Stimulated activated CD8-positive, alpha-beta memory T cell treated with anti-CD3 and anti-CD28 coated beads, Interleukin-2, amount 100 ng/mL, for 1 hour (primary cell): Measurements from ENCODE around the gene PRRX2.
"Not testable (repeated sequence)": the region's sequence is repeated elsewhere in the genome, so short reads cannot be mapped to it uniquely, and the experiment has no call there.

ENCODE experiments used
- DNase-seq, 2 donors: peaks; one replicate each; pipeline ENCODE4 v3.0.0-alpha.2; 2020; ENCODE audit warnings: low read depth in 2 of 2

The PRRX2 gene

DNA sequence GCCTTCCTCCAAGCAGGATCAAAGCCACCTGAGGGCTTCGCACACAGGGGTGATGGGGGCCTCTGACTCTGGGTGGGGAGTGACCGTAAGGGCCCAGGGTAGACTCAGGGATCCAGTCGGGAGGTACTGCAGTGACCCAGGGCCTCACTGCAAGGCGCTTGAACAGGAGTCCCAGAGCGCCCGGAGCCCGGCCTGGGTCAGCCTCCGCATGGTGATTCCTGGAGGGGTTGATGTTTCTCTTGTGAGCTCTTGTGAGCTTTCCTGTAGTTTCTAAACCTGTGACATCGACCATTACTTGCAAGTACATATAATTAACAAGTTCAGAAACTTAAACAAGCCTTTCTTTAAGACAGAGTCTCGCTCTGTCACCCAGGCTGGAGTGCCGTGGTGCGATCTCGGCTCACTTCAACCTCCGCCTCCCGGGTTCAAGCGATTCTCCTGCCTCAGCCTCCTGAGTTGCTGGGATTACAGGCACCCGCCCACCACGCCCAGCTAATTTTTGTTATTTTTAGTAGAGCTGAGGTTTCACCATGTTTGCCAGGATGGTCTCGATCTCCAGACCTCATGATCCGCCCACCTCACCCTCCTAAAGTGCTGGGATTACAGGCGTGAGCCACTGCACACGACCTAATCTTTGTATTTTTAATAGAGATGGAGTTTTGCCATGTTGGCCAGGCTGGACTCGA, 67.6 kb downstream of the PRRX2 start:
- no peak for DNase-seq

DNA sequence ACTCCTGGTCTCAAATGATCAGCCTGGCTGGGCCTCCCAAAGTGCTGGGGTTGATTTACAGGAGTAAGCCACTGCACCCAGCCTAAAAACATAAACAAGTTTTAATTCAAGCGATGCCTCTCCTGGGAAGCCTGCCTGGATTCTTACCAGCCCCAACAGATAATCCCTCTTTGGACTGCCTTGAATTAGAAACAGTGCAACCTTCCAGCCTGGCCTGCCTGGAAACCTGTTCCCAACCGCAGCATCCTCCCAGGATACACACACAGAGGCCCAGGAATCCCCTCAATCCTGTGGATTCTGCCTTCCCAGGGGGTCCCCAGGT, 68.1 kb downstream of the PRRX2 start:
- DNase-seq, result no peak

DNA sequence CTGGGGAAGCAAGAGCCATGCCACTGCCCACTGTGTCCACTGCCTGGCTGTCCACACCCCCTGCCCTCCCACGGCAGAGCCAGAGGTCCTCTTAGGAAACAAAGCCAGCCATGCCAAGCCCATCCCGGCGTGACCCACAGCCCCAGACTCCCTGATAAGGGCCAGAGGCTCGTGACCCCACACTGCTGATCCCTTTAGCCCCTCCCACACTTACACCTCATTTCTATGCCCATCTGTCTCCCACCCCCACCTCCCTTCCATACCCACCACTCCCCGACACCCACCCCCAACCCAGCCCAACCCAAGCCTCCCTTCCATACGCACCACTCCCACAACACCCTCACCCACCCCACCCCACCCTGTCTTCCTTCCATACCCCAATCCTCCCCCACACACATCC, 70.1 kb downstream of the PRRX2 start:
- no peak for DNase-seq

GRCh38 chr9:129736334-129736733, 70.9 kb downstream of the PRRX2 start:
- no peak for DNase-seq

DNA sequence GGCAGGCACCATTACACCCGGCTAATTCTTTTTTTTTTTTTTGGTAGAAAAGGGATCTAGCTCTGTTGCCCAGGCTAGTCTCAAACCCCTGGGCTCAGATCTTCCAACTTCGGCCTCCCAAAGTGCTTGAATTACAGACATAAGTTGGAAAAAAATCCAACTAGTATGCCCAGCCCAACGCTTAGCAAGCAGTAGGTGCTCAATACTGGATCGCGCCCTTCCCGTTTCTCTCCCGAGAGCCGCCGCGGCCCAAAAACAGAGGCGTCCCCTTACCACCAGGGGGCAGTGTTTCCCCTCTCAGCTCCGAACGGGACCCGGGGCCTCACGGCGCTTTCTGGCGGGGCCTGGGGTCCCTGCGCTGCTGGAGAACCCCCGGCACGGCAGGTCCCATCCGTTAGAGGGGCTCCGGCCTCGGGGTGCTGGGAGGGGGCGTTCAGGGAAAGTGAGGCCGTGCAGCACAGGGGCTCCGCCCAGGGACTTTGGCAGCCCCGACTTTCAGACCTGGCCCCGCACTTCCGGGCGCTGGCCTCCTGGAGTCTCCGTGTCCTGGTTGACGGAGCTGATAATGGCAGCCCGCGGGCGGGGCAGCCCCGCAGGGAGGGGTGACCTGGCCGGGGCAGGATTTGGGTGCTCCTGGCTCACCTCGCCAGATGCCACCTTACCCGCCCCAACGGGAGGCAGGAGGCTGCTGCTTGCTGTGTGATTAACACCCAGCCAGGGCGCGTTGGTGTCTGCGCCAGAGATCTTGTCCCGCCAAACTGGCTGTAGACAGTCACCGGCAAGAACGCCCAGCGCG, 72.2 kb downstream of the PRRX2 start:
- DNase-seq, result peak; percentile 71 to 79

GRCh38 chr9:129739432-129739831, 74.0 kb downstream of the PRRX2 start:
- no peak for DNase-seq

DNA sequence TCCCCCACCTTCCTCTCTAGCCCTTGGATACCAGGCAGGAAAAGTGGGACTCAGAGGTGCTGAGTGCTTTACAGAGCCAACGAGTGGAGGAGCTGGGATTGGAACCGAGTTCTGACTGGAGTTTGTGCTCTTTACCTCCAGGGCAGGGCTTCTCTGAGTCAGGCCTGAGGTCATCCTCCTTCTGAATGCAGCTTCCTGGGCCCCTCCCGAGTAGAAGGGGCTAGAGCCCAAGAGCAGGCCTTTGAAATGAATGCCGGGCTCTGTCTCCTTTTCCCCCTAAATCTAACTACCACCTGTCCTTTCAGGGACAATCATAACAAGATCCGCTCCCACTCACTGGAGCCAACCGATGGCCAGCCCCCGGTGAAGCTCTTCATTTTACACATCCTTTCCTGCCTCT, 74.7 kb downstream of the PRRX2 start:
- no peak for DNase-seq

DNA sequence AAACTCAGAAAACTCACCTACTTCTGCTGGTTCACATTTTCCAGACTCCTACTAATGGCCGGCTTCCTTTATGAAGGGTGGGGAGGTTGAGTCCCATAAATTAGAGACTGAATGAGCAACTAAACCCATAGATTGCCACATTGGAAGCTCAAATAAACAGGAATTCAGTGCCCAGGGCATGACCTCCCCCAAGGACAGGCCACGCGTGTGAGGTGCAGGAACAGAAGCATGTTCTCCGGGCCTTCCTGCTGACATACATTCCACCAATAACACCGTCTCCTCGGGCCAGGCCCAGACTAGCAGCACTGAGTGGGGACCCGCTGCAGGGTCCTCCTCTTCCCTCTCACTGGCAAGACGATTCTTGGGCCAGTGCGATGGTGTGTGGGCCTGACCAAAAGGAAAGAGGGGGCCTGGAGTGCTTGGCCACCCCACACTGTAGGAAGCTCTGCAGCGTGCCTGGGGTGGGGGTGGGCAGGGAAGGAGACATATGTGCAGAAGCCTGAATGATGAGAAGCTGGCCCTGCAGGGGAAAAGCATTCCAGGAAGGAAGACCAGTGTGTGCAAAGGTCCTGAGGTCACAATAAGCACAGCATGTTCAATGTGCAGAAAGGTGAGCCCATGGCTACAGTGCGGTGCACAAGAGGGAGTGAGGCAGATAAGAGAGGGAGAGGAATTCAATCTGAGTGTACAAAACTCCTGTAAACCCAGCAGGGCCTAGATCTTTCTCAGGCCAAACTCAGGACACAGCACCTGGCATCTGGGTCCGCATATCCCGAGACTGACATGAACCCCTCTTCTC, 75.4 kb downstream of the PRRX2 start:
- DNase-seq, result no peak

DNA sequence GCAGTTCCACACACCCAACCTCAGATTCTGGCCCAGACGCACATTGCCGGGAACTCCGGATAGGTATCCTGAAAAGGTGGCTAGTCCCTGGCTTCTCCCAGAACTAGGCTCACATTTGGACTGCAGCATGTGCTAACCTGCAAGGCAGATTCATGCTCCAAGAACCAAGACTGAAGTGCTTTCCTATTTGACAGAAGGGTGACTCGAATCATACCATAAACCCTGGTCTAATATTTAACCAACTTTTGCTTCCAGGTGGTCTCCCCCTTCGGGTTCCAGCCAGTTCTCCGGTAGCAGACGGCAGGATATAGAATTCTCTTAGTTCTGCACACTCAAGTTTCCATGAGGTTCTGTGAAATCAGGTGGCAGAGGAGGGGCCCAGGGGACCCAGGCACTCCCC, 79.8 kb downstream of the PRRX2 start:
- DNase-seq, result no peak

- no peak for DNase-seq
Measured at GRCh38 chr9:129746092-129746777, 80.8 kb downstream of the PRRX2 start.

DNA sequence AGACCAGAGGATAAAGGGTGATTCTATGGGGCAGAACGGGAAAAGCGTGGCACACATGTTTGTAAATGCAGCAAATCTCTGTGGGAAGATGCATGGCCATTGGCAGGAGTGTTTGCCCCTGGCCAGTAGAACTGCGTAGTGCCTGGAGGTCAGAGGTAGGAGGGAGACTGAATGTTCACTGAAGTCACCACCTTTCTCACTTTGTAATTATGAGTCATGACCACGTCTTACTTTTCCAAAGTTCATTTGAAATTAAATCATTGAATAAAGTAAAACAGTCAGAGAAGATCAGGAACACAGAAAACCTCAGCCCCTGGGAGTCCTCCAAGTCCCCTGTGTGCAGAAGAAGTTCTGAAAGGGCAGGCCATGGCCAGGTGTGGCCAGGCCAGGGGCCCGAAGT, 82.8 kb downstream of the PRRX2 start:
- no peak for DNase-seq

GRCh38 chr9:129749052-129749451, 83.6 kb downstream of the PRRX2 start:
- DNase-seq, result not testable (repeated sequence)

GRCh38 chr9:129749575-129749974, 84.1 kb downstream of the PRRX2 start:
- DNase-seq, result no peak

GRCh38 chr9:129750013-129750638, 84.7 kb downstream of the PRRX2 start:
- DNase-seq, result no peak

DNA sequence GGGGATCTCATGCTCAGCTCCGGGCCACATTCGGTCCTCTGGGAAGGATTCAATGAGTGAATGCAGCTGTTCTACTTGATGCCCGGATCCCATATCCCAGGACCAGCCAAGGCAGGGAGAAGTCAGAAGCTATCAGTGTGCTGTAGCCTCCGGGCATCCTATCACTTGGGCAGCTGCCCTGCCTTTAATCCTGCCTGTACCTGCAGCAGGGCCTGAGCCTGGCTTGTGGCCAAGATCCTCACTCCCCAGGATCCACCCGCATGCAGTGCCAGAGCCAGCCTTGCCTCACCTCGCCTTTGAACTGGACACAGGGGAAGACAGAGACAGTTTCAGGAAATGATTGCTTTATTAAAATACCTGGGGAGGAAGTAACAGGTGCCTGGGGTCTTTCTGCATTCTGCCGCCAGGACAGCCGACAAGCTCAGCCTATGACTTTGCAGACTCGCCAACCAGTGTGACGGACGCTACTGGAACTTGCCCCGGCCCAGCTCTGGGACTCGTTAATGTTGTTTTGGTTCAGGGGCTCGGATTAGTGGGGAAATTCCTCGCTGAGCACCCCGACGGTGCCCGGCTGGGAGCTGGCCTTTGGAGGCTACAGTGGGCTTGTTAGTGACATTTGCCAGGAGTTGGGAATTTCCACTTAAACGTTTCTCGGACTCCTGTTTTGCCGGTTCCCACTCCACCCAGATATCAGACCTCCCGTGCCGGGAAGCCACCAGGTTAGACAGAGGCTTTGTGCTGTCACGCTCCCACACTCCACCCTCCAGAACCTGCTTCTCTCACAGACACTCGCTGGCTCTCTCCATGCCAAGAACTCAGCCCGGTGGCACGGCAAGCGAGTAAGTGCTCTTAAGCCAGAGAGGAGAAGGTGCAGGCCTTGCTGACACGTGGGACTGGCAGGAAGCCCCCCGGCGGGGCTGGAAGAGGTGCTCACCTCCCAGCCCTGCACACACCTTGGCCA, 86.7 kb downstream of the PRRX2 start:
- DNase-seq, result no peak

GRCh38 chr9:129752900-129753729, 87.7 kb downstream of the PRRX2 start, which contains the start of gene PTGES:
TSS of gene PTGES (minus strand) at chr9:129753042. CDS start at chr9:129753012, 30 bp downstream.
- no peak for DNase-seq

DNA sequence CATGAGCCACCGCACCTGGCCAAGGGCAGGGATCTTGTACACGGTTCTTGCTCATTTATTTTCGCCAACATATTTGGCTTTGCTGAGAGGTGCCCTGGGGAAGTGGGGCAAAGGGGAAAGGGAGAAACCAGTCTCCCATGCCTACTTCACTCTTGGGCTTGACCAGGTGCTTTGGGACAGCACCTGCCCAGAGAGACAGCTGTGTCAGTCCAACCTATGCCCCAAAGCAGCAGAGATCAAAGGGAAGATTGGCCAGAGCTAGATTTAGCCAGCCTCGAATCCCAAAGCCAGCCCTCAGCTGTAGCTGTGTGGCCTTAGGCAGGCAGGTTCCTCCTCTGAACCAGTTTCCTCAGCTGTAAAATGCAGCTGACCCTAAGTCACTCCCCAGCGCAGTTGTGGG, 89.7 kb downstream of the PRRX2 start:
- no peak for DNase-seq

DNA sequence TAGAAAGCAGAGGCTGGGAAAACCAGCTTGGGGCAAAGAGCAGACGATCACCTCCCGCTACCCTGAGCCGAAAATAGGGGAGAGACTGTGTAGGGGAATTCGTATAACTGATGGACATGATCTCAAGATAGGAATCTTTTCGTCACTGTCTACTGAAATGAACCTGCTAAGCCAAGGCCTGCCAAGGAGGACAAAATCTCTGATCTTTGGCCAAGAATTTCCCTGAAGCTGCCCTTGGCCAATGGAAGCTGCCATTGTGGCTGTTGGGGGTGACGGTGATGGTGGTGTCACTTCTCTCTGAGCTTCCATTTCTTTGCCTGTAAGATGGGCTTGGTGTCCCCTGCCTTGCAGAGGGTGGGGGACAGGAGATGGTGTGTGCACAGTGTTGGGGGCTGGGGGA, 90.7 kb downstream of the PRRX2 start:
- DNase-seq, result no peak

DNA sequence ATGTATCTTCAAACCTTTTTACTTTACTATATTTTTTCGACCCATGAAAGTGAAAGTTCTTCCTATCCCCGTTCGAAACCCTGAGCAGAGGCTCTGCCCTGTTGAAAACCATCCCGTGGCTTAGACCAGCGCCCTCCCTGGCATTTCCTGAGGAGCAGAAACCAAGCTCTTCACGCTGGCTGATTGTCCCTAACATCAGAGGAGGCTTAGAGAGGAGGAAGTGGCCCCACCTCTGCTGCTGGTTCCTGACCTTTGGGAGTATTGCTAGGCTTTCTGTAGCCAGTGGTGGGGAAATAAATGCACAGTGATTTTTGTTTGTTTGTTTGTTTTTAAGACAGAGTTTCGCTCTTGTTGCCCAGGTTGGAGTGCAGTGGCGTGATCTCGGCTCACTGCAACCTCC, 91.6 kb downstream of the PRRX2 start:
- no peak for DNase-seq

DNA sequence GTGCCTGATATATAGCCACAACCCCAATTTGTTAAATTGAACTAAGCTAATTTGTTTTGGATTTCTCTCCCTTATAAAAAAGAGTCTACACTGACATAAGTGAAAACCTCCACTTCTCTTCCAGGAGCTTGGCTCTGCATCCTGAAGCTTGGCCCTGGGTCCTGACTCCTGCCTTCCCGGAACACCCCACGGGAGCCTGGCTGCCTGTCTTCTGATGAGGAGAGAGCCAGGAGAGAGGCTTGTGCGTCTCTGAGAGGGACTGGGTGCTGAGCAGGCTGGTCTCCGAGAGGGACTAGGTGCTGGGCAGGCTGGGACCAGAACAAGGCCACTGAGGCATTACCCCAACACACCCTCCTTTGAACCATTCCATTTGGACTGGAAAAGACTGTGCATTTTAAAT, 93.9 kb downstream of the PRRX2 start:
- DNase-seq, result no peak
